K562 (cell line): ENCODE measurements around the gene BAIAP2. TPM values are rescaled to one million over a fixed set of nuclear protein-coding genes. Genes with fewer than 3 reads are reported as not detected.
A peak's percentile ranks its signal among the peaks of the same experiment; 100 is the strongest.

ENCODE experiments used
- CBFB ChIP-seq: sonication (generic); formaldehyde crosslinking; IDR thresholded peaks from 2 replicates; pipeline ENCODE4 v1.4.0; 2020; ENCODE audit warnings: mild to moderate bottlenecking, missing genetic modification reagents
- CBX1 ChIP-seq: sonication (generic); IDR thresholded peaks from 2 replicates; pipeline ENCODE4 v1.6.1; 2016; ENCODE audit warnings: antibody characterized with exemption, low read depth, mild to moderate bottlenecking
- ETV1 ChIP-seq: fragments of 450-650 bp; conservative IDR thresholded peaks from 2 replicates; pipeline ENCODE4 v1.6.1; 2016; ENCODE audit warnings: missing genetic modification characterization, control low read depth, low read depth, missing compliant biosample characterization
- ETV6 ChIP-seq, 3 experiments: fragments of 150-350 bp in 1 of 3; sonication (generic) in 1 of 3; formaldehyde crosslinking in 1 of 3; IDR thresholded peaks; 2 replicates each; pipeline versions ENCODE4 v1.6.1 to v1.8.0; 2014 to 2022; ENCODE audit warnings: borderline replicate concordance in 2 of 3, low read depth in 2 of 3, antibody characterized with exemption in 1 of 3, low read length in 1 of 3, mild to moderate bottlenecking in 1 of 3, missing genetic modification reagents in 1 of 3
- KDM5B ChIP-seq: fragments of 200-600 bp; sonication (generic); IDR thresholded peaks from 2 replicates; pipeline ENCODE4 v1.6.1; 2012; ENCODE audit warnings: low read depth, mild to moderate bottlenecking, moderate library complexity, low read length, control low read depth, inconsistent platforms; ENCODE audit not compliant: insufficient replicate concordance
- L3MBTL2 ChIP-seq: fragments of 450-650 bp; IDR thresholded peaks from 2 replicates; pipeline ENCODE4 v1.6.1; 2016; ENCODE audit warnings: mild to moderate bottlenecking, moderate library complexity
- MEIS2 ChIP-seq: fragments of 450-650 bp; IDR thresholded peaks from 2 replicates; pipeline ENCODE4 v1.6.1; 2014; ENCODE audit warnings: mild to moderate bottlenecking; ENCODE audit not compliant: partially characterized antibody
- MTA2 ChIP-seq: fragments of 450-650 bp; IDR thresholded peaks from 2 replicates; pipeline ENCODE4 v1.6.1; 2016; ENCODE audit warnings: low read depth
- MYC ChIP-seq, 2 experiments: fragments of 250-450 bp in 1 of 2; sonication (Bioruptor Pico) in 1 of 2; IDR thresholded peaks; 2 replicates each; pipeline versions ENCODE4 v1.5.1 to v1.6.1; 2012 to 2021; ENCODE audit warnings: low read depth in 2 of 2, borderline replicate concordance in 1 of 2, improper control_type of control experiment in 1 of 2, low read length in 1 of 2, mild to moderate bottlenecking in 1 of 2, moderate library complexity in 1 of 2
- NBN ChIP-seq: fragments of 450-650 bp; IDR thresholded peaks from 2 replicates; pipeline ENCODE4 v1.6.1; 2016; ENCODE audit warnings: low read depth, mild to moderate bottlenecking
- NR2C2 ChIP-seq, 2 experiments: fragments of 200-800 bp in 1 of 2; sonication (Bioruptor generic) in 1 of 2; sonication (generic) in 1 of 2; formaldehyde crosslinking in 1 of 2; IDR thresholded peaks; 2 replicates each; pipeline versions ENCODE4 v1.6.1 to v1.8.0; 2016 to 2022; ENCODE audit warnings: mild to moderate bottlenecking in 1 of 2, missing compliant biosample characterization in 1 of 2, missing genetic modification characterization in 1 of 2, missing genetic modification reagents in 1 of 2
- SP1 ChIP-seq: sonication (generic); formaldehyde crosslinking; IDR thresholded peaks from 2 replicates; pipeline ENCODE4 v1.8.1; 2022; ENCODE audit warnings: mild to moderate bottlenecking, missing genetic modification reagents
- SRSF7 ChIP-seq: fragments of 200-400 bp; formaldehyde crosslinking; optimal IDR thresholded peaks from 2 replicates; pipeline ENCODE3; 2017; ENCODE audit warnings: mild to moderate bottlenecking, low read depth, low read length
- SRSF9 ChIP-seq: fragments of 200-400 bp; formaldehyde crosslinking; IDR thresholded peaks from 2 replicates; pipeline ENCODE4 v1.6.1; 2017; ENCODE audit warnings: low read depth, low read length, borderline replicate concordance
- ZKSCAN8 ChIP-seq: fragments of 200-800 bp; sonication (Bioruptor generic); IDR thresholded peaks from 2 replicates; pipeline ENCODE4 v1.6.1; 2016; ENCODE audit warnings: missing genetic modification characterization, missing compliant biosample characterization
- ZNF316 ChIP-seq: fragments of 450-650 bp; IDR thresholded peaks from 2 replicates; pipeline ENCODE4 v1.6.1; 2016
- ZNF76 ChIP-seq: fragments of 250-450 bp; sonication (Bioruptor Pico); IDR thresholded peaks from 2 replicates; pipeline ENCODE4 v1.4.0; 2020; ENCODE audit warnings: mild to moderate bottlenecking, moderate library complexity, borderline replicate concordance
- polyA plus RNA-seq, 8 experiments: library from polyadenylated mRNA; depleted of rRNA in 4 of 8; stranded (reverse) in 5 of 8; unstranded in 3 of 8; fragments of >200 nt; fragmentation: Nextera tagmentation in 2 of 8; fragmentation: Illumina TruSeq in 1 of 8; extraction: Ambion mirVana in 2 of 8; extraction: Trizol in 1 of 8; gene quantifications; 2 replicates each; pipeline versions ENCODE4 v1.2.1 to v1.2.3, GENCODE V29; 2011 to 2014; ENCODE audit warnings: inconsistent platforms in 1 of 8, missing spikeins in 1 of 8
- total RNA-seq, 7 experiments: library from RNA; depleted of rRNA in 6 of 7; stranded (reverse); fragments of >200 nt in 6 of 7; fragmentation: Illumina TruSeq in 2 of 7; extraction: Trizol in 2 of 7; gene quantifications; 2 replicates each; pipeline versions ENCODE4 v1.2.1 to v1.2.3, GENCODE V29; 2011 to 2021; ENCODE audit warnings: low replicate concordance in 1 of 7
- TF ChIP-seq, protein P1 (sequence below): fragments of 450-650 bp; IDR thresholded peaks from 2 replicates; pipeline ENCODE4 v1.6.1; 2016; ENCODE audit warnings: mild to moderate bottlenecking
- TF ChIP-seq, protein P2 (sequence below): IDR thresholded peaks from 2 replicates; pipeline ENCODE4 v1.6.1; 2016; ENCODE audit warnings: missing genetic modification characterization, missing compliant biosample characterization
- TF ChIP-seq, protein P3 (sequence below): fragments of 450-650 bp; formaldehyde crosslinking; IDR thresholded peaks from 2 replicates; pipeline ENCODE4 v1.4.0; 2020; ENCODE audit warnings: mild to moderate bottlenecking, mixed read lengths

Gene BAIAP2
- total and polyA plus RNA-seq, 9 of the 15 experiments (the other 6 are each of a cell fraction or from before 2014, with no cell fraction given) = 2.3 to 51.6 (median 18.4) TPM

DNA sequence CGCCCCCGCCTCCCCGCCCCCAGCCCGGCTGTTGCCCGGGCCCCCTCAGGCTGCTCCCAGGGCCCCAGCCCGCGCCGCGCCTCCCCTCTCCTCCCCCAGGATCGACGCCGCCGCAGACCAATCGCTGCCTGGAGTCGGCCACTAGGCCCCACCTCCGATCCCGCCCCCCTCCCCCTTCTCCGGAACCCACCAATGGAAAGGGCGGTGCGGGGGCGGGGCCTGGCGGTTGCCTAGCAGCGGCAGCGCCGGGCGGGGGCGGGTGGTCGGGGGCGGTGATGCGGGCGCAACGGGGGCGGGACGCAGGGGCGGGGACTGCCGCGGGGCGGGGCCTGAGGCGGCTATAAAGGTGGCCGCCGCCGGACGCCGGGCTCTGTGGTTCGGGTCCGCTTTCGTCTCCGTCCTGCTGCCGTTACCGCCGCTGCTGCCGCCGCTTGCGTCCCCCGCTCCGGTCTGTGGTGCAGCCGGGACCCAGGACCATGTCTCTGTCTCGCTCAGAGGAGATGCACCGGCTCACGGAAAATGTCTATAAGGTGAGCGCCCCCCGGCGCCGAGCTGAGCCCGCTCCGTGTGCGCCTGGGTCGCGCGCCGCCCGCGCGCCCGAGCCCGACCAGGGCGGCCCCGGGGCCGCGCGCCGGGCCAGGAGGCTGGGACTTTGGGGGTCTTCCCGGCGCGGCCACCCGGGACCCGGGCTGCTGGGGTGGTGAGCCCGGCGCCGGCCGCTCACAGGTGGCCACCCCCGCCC is at the start of gene BAIAP2 (continued):
- no peak for TF ChIP-seq NBN
- TF ChIP-seq ETV1 = no peak
- TF ChIP-seq MTA2 = no peak
- TF ChIP-seq, protein P1, sequence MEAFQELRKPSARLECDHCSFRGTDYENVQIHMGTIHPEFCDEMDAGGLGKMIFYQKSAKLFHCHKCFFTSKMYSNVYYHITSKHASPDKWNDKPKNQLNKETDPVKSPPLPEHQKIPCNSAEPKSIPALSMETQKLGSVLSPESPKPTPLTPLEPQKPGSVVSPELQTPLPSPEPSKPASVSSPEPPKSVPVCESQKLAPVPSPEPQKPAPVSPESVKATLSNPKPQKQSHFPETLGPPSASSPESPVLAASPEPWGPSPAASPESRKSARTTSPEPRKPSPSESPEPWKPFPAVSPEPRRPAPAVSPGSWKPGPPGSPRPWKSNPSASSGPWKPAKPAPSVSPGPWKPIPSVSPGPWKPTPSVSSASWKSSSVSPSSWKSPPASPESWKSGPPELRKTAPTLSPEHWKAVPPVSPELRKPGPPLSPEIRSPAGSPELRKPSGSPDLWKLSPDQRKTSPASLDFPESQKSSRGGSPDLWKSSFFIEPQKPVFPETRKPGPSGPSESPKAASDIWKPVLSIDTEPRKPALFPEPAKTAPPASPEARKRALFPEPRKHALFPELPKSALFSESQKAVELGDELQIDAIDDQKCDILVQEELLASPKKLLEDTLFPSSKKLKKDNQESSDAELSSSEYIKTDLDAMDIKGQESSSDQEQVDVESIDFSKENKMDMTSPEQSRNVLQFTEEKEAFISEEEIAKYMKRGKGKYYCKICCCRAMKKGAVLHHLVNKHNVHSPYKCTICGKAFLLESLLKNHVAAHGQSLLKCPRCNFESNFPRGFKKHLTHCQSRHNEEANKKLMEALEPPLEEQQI = no peak
- no peak for TF ChIP-seq SRSF7
- no peak for TF ChIP-seq ZKSCAN8 (CRISPR knock-in tag)
- TF ChIP-seq KDM5B = peak; percentile 98
- TF ChIP-seq ZNF76 = no peak
- no peak; the same call in 1 of the 2 replicates for TF ChIP-seq SP1 (CRISPR knock-in tag)
- TF ChIP-seq NR2C2 (CRISPR knock-in tag; IDR thresholded peaks at IDR 0.05) = no peak
- TF ChIP-seq NR2C2 (tag; IDR thresholded peaks at IDR 0.05) = no peak; the same call in 1 of the 2 replicates
- TF ChIP-seq, protein P2, sequence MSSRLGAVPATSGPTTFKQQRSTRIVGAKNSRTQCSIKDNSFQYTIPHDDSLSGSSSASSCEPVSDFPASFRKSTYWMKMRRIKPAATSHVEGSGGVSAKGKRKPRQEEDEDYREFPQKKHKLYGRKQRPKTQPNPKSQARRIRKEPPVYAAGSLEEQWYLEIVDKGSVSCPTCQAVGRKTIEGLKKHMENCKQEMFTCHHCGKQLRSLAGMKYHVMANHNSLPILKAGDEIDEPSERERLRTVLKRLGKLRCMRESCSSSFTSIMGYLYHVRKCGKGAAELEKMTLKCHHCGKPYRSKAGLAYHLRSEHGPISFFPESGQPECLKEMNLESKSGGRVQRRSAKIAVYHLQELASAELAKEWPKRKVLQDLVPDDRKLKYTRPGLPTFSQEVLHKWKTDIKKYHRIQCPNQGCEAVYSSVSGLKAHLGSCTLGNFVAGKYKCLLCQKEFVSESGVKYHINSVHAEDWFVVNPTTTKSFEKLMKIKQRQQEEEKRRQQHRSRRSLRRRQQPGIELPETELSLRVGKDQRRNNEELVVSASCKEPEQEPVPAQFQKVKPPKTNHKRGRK = no peak
- 0 out of 2 replicates have a peak, but pooled peaks have one; percentile 54 for TF ChIP-seq CBFB (CRISPR knock-in tag)
- TF ChIP-seq CBX1 = peak; percentile 76
- no peak for TF ChIP-seq ZNF316
- TF ChIP-seq SRSF9 = no peak
- no peak for TF ChIP-seq ETV6 (IDR thresholded peaks at IDR 0.05; ENCODE audit: borderline replicate concordance in 1 of 2, low read depth in 2 of 2, low read length in 1 of 2)
- TF ChIP-seq ETV6 (CRISPR knock-in tag; IDR thresholded peaks at IDR 0.05; ENCODE audit: borderline replicate concordance) = no peak
- TF ChIP-seq MYC (IDR thresholded peaks at IDR 0.05; ENCODE audit: low read depth, low read length) = no peak
- no peak for TF ChIP-seq MYC (CRISPR knock-in tag; IDR thresholded peaks at IDR 0.05; ENCODE audit: borderline replicate concordance, low read depth)
- no peak for TF ChIP-seq MEIS2
- no peak for TF ChIP-seq L3MBTL2
- TF ChIP-seq, protein P3, sequence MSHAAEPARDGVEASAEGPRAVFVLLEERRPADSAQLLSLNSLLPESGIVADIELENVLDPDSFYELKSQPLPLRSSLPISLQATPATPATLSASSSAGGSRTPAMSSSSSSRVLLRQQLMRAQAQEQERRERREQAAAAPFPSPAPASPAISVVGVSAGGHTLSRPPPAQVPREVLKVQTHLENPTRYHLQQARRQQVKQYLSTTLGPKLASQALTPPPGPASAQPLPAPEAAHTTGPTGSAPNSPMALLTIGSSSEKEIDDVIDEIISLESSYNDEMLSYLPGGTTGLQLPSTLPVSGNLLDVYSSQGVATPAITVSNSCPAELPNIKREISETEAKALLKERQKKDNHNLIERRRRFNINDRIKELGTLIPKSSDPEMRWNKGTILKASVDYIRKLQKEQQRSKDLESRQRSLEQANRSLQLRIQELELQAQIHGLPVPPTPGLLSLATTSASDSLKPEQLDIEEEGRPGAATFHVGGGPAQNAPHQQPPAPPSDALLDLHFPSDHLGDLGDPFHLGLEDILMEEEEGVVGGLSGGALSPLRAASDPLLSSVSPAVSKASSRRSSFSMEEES = no peak
